Stimulated activated CD8-positive, alpha-beta memory T cell treated with anti-CD3 and anti-CD28 coated beads, Interleukin-2, amount 100 ng/mL, for 48 hours (primary cell): Measurements from ENCODE around the gene ZNF324.

ENCODE experiments used
- DNase-seq, 2 donors: peaks; one replicate each; pipeline ENCODE4 v3.0.0-alpha.2; 2020; ENCODE audit warnings: low read depth in 2 of 2

Gene ZNF324

DNA sequence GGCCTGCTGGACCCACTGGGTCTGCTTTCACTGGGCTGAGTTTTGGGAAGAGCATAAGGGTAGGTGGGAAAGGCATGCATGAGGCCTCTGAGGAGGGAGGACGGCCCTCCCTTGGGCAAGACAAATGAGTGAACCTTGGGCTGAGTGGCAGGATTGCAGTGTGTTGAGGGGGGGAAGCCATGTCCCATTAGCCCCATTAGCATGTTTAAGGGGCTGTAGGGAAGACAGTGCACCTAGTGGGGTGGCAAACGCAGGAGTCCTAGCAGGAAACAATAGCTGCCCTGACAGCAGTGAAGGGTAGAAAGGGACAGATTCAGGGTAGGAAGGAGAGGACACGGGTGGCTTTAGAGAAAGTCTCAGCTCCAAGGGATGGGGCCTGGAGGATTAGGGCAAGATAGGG, 55.8 kb downstream of the ZNF324 start:
- no peak for DNase-seq
